IMR-90 (cell line): ENCODE results near the gene C10orf105. TPM values are rescaled to one million over a fixed set of nuclear protein-coding genes. Genes with fewer than 3 reads are reported as not detected.

Experiments used
- ATAC-seq: fragments of 200-7000 bp; cut with Tn5 transposase; 2 replicates; pipeline ENCODE4 v1.9.1; 2020; ENCODE audit warnings: low read depth, mild to moderate bottlenecking, moderate library complexity
- BruUV-seq: library from RNA; stranded (reverse); fragments of 400-500 nt; replicated peaks from 2 replicates; lab custom pipeline; 2021; lab: Mats Ljungman, UMichigan
- CTCF ChIA-PET: fragments of 300-600 bp; formaldehyde crosslinking; extraction: SDS; loops from one replicate; lab custom pipeline; 2021; ENCODE audit warnings: antibody characterized with exemption; lab: Yijun Ruan, JAX
- POLR2A ChIA-PET: fragments of 300-600 bp; sonication (Branson Sonifier 250); formaldehyde crosslinking; loops from one replicate; lab custom pipeline; 2022; ENCODE audit warnings: antibody characterized with exemption; ENCODE audit not compliant: unreplicated experiment; lab: Charles Lee
- DNase-seq: peaks from one replicate; pipeline ENCODE4 v3.0.0; 2013
- H2AFZ ChIP-seq: replicated peaks from 2 replicates; pipeline ENCODE3; 2013; ENCODE audit warnings: low read length, mild to moderate bottlenecking; ENCODE audit not compliant: poor library complexity
- H2AK5ac ChIP-seq: 2 replicates; pipeline ENCODE4 v1.6.1; 2013; ENCODE audit warnings: low read depth, low read length, inconsistent platforms
- H2AK9ac ChIP-seq: replicated peaks from 2 replicates; pipeline ENCODE3; 2013; ENCODE audit warnings: mild to moderate bottlenecking, low read depth, low read length, moderate library complexity; ENCODE audit not compliant: poor library complexity
- H2BK120ac ChIP-seq: 2 replicates; pipeline ENCODE4 v1.6.1; 2013; ENCODE audit warnings: low read depth, low read length, inconsistent platforms
- H2BK15ac ChIP-seq: 3 replicates; pipeline ENCODE4 v1.6.1; 2013; ENCODE audit warnings: low read depth, low read length, inconsistent platforms
- H2BK20ac ChIP-seq: 2 replicates; pipeline ENCODE4 v1.6.1; 2013; ENCODE audit warnings: low read depth, mild to moderate bottlenecking, inconsistent platforms, low read length, moderate library complexity
- H2BK5ac ChIP-seq: 2 replicates; pipeline ENCODE4 v1.6.1; 2013; ENCODE audit warnings: mild to moderate bottlenecking, low read depth, low read length, inconsistent platforms; ENCODE audit not compliant: poor library complexity, severe bottlenecking
- H3K14ac ChIP-seq: replicated peaks from 2 replicates; pipeline ENCODE4 v1.6.1; 2013; ENCODE audit warnings: low read depth, low read length, inconsistent platforms
- H3K18ac ChIP-seq: 2 replicates; pipeline ENCODE4 v1.6.1; 2013; ENCODE audit warnings: low read depth, low read length, control low read depth
- H3K23ac ChIP-seq: 2 replicates; pipeline ENCODE4 v1.6.1; 2013; ENCODE audit warnings: low read depth, low read length, inconsistent platforms
- H3K27ac ChIP-seq: 2 replicates; pipeline ENCODE4 v1.5.1; 2013; ENCODE audit warnings: mild to moderate bottlenecking, control low read depth, low read length; ENCODE audit not compliant: insufficient read depth
- H3K27me3 ChIP-seq: 2 replicates; pipeline ENCODE4 v1.6.1; 2013; ENCODE audit warnings: low read length; ENCODE audit not compliant: control insufficient read depth, insufficient read depth
- H3K36me3 ChIP-seq: 2 replicates; pipeline ENCODE4 v1.6.1; 2013; ENCODE audit warnings: low read length, mixed read lengths; ENCODE audit not compliant: control insufficient read depth, insufficient read depth
- H3K4ac ChIP-seq: 2 replicates; pipeline ENCODE4 v1.6.1; 2013; ENCODE audit warnings: low read depth, low read length, inconsistent platforms
- H3K4me1 ChIP-seq: 2 replicates; pipeline ENCODE4 v1.6.1; 2013; ENCODE audit warnings: low read length, mixed read lengths; ENCODE audit not compliant: control insufficient read depth, insufficient read depth
- H3K4me2 ChIP-seq: 2 replicates; pipeline ENCODE4 v1.6.1; 2013; ENCODE audit warnings: low read depth, mild to moderate bottlenecking, control low read depth, low read length, moderate library complexity
- H3K4me3 ChIP-seq: 2 replicates; pipeline ENCODE4 v1.5.1; 2013; ENCODE audit warnings: low read depth, mild to moderate bottlenecking, control low read depth, low read length, moderate library complexity; ENCODE audit not compliant: insufficient read depth
- H3K56ac ChIP-seq: 2 replicates; pipeline ENCODE4 v1.6.1; 2013; ENCODE audit warnings: low read length, inconsistent platforms; ENCODE audit not compliant: insufficient read depth; ENCODE audit errors: extremely low read depth
- H3K79me1 ChIP-seq, 2 experiments: 2 replicates each; pipeline ENCODE4 v1.6.1; 2013; ENCODE audit warnings: low read length in 2 of 2, inconsistent platforms in 1 of 2, low read depth in 1 of 2
- H3K9ac ChIP-seq: 2 replicates; pipeline ENCODE4 v1.6.1; 2013; ENCODE audit warnings: low read depth, low read length, control low read depth
- H3K9me1 ChIP-seq: 2 replicates; pipeline ENCODE4 v1.6.1; 2013; ENCODE audit warnings: low read length, inconsistent platforms; ENCODE audit not compliant: insufficient read depth
- H3K9me3 ChIP-seq: 2 replicates; pipeline ENCODE4 v1.6.1; 2013; ENCODE audit warnings: low read length; ENCODE audit not compliant: control insufficient read depth, insufficient read depth
- H4K20me1 ChIP-seq: 2 replicates; pipeline ENCODE4 v1.6.1; 2013; ENCODE audit warnings: low read length, inconsistent platforms; ENCODE audit not compliant: insufficient read depth
- H4K5ac ChIP-seq: 2 replicates; pipeline ENCODE4 v1.6.1; 2013; ENCODE audit warnings: mild to moderate bottlenecking, low read depth, low read length, control low read depth
- H4K8ac ChIP-seq, 2 experiments: 2 replicates each; pipeline ENCODE4 v1.6.1; 2013; ENCODE audit warnings: low read depth in 2 of 2, low read length in 2 of 2, control low read depth in 1 of 2, inconsistent platforms in 1 of 2
- H4K91ac ChIP-seq: 2 replicates; pipeline ENCODE4 v1.6.1; 2013; ENCODE audit warnings: low read depth, low read length, inconsistent platforms; ENCODE audit not compliant: insufficient read depth
- BHLHE40 ChIP-seq: fragments of 150-350 bp; IDR thresholded peaks from 2 replicates; pipeline ENCODE4 v1.6.1; 2016; ENCODE audit warnings: mild to moderate bottlenecking, low read depth, low read length
- CHD1 ChIP-seq: IDR thresholded peaks from 2 replicates; pipeline ENCODE4 v1.6.1; 2012; ENCODE audit warnings: low read depth, low read length, improper control_type of control experiment
- CTCF ChIP-seq: conservative IDR thresholded peaks from 2 replicates; pipeline ENCODE4 v1.5.1; 2012; ENCODE audit warnings: mild to moderate bottlenecking, low read depth, low read length, improper control_type of control experiment
- ELK1 ChIP-seq: fragments of 150-350 bp; IDR thresholded peaks from 2 replicates; pipeline ENCODE4 v1.6.1; 2016; ENCODE audit warnings: low read depth, mild to moderate bottlenecking, low read length, moderate library complexity, borderline replicate concordance
- FOS ChIP-seq: fragments of 150-350 bp; IDR thresholded peaks from 2 replicates; pipeline ENCODE4 v1.6.1; 2016; ENCODE audit warnings: low read depth, low read length
- MAFK ChIP-seq: IDR thresholded peaks from 2 replicates; pipeline ENCODE4 v1.6.1; 2012; ENCODE audit warnings: low read depth, low read length, improper control_type of control experiment
- MAZ ChIP-seq: IDR thresholded peaks from 2 replicates; pipeline ENCODE4 v1.6.1; 2012; ENCODE audit warnings: low read depth, mild to moderate bottlenecking, low read length, improper control_type of control experiment, moderate library complexity, borderline replicate concordance
- POLR2A ChIP-seq: IDR thresholded peaks from 2 replicates; pipeline ENCODE4 v1.6.1; 2012; ENCODE audit warnings: mild to moderate bottlenecking, low read depth, low read length
- WGBS, 2 experiments: methylation state at CpG; one replicate each; pipeline versions ENCODE4 v1.1.5 to v1.1.7; 2013; ENCODE audit warnings: missing lambda C conversion rate in 2 of 2; ENCODE audit not compliant: insufficient read length in 1 of 2; ENCODE audit errors: extremely low coverage in 2 of 2; 5-methylcytosine and 5-hydroxymethylcytosine counted together
- dilution Hi-C: fragments of 300-500 bp; cut with HindIII; formaldehyde crosslinking; loops from one replicate; pipeline ENCODE4 v1.14.3; 2018; ENCODE audit warnings: low sequenced_read_pairs; ENCODE audit not compliant: unreplicated experiment
- in situ Hi-C: fragments of 300-500 bp; cut with MboI; formaldehyde crosslinking; loops from 3 replicates; pipeline ENCODE4 v1.14.3; 2019; ENCODE audit warnings: low sequenced_read_pairs, inconsistent platforms, mixed read lengths
- intact Hi-C: fragments of 100-400 bp; cut with micrococcal nuclease; formaldehyde crosslinking; loops from 2 replicates; pipeline ENCODE4 v1.10.0; 2022
- polyA plus RNA-seq, 3 experiments: library from polyadenylated mRNA; depleted of rRNA; stranded (reverse); fragments of >200 nt; gene quantifications; 2 replicates each; pipeline ENCODE4 v1.2.3, GENCODE V29; 2012; ENCODE audit warnings: low replicate concordance in 1 of 3
- total RNA-seq: library from RNA; depleted of rRNA; stranded (reverse); fragments of >200 nt; gene quantifications from 2 replicates; pipeline ENCODE4 v1.2.3, GENCODE V29; 2012

The C10orf105 gene
- total and polyA plus RNA-seq, 2 of the 4 experiments (the other 2 are of a cell fraction), result under 0.01 TPM; not detected in 1

GRCh38 chr10:71740069-71740653, 20.6 kb upstream of the C10orf105 start:
- TF ChIP-seq MAZ (no peak), CTCF (no peak), ELK1 (no peak), CHD1 (no peak), BHLHE40 (no peak), MAFK (no peak), POLR2A (no peak), FOS (no peak)
- Histone ChIP-seq H3K23ac (no peak overlapping the region), H2BK20ac (no peak overlapping the region), H3K4me3 (no peak overlapping the region), H2AFZ (no peak overlapping the region), H3K27ac (no peak overlapping the region), H2AK9ac (no peak overlapping the region), H2BK15ac (no peak overlapping the region), H3K9ac (no peak overlapping the region), H3K14ac (no peak overlapping the region), H4K20me1 (no peaks in the 10 kb centered on the region; the same call in 1 of the 2 replicates), H2BK120ac (no peak overlapping the region), H2BK5ac (no peak overlapping the region), H3K4me1 (peaks cover 2% of the 10 kb centered on the region; the same call in 1 of the 2 replicates), H3K18ac (no peak overlapping the region), H3K4ac (no peak overlapping the region), H3K4me2 (no peak overlapping the region), H4K91ac (no peak overlapping the region), H3K79me1 (no peaks in the 10 kb centered on the region), H3K56ac (no peak overlapping the region), H4K5ac (no peak overlapping the region), H3K9me1 (no peaks in the 10 kb centered on the region), H4K8ac (no peak overlapping the region), H3K36me3 (no peaks in the 10 kb centered on the region), H3K27me3 (peaks cover 10% of the 10 kb centered on the region), H3K9me3 (peaks cover 2% of the 10 kb centered on the region; the same call in 1 of the 2 replicates), H2AK5ac (no peak overlapping the region)
- ATAC-seq (peak; percentile 94), DNase-seq (peak; percentile 78)
- BruUV-seq, result no TSS peak
- intact Hi-C loops (no loop called here), in situ Hi-C loops (no loop called here), dilution Hi-C loops (no loop called here)
- ChIA-PET POLR2A (no interaction called here), CTCF (interaction anchor here (1.4 kb wide), 1 partner anchor 15 kb away, joined by 3 read pairs; no protein-coding TSS in a partner anchor)
- 17% methylated on average over 4 of the region's 9 CpGs; no CpG with 5 or more reads in 1 of the 2 experiments for WGBS, 2 experiments
